GM12878 (cell line): ENCODE data around the gene POU2F3. TPM values are rescaled to one million over a fixed set of nuclear protein-coding genes. Genes with fewer than 3 reads are reported as not detected.

Experiments used
- EP300 ChIP-seq, 2 experiments: fragments of 150-350 bp in 1 of 2; IDR thresholded peaks; 2 replicates each; pipeline ENCODE4 v1.6.1; 2011 to 2012; ENCODE audit warnings: low read depth in 2 of 2, low read length in 2 of 2, borderline replicate concordance in 1 of 2, improper control_type of control experiment in 1 of 2, inconsistent platforms in 1 of 2; ENCODE audit not compliant: control insufficient read depth in 1 of 2
- IKZF2 ChIP-seq, 2 experiments: fragments of 450-650 bp; IDR thresholded peaks; 2 replicates each; pipeline ENCODE4 v1.6.1; 2017; ENCODE audit warnings: mild to moderate bottlenecking in 2 of 2, moderate library complexity in 2 of 2
- MEF2A ChIP-seq: IDR thresholded peaks from 2 replicates; pipeline ENCODE4 v1.6.1; 2011; ENCODE audit warnings: low read depth, mild to moderate bottlenecking, low read length, moderate library complexity; ENCODE audit not compliant: insufficient read depth
- NR2F1 ChIP-seq: fragments of 450-650 bp; conservative IDR thresholded peaks from 2 replicates; pipeline ENCODE4 v1.6.1; 2017; ENCODE audit warnings: mild to moderate bottlenecking
- PBX3 ChIP-seq: IDR thresholded peaks from 2 replicates; pipeline ENCODE4 v1.6.1; 2011; ENCODE audit warnings: mild to moderate bottlenecking, low read depth, low read length, moderate library complexity; ENCODE audit not compliant: insufficient replicate concordance
- PRDM15 ChIP-seq: fragments of 450-650 bp; formaldehyde crosslinking; IDR thresholded peaks from 2 replicates; pipeline ENCODE4 v1.4.0; 2020; ENCODE audit warnings: mild to moderate bottlenecking, moderate library complexity
- RAD51 ChIP-seq: fragments of 450-650 bp; IDR thresholded peaks from 2 replicates; pipeline ENCODE4 v1.6.1; 2016; ENCODE audit warnings: moderate library complexity, mild to moderate bottlenecking, inconsistent platforms
- SREBF2 ChIP-seq: IDR thresholded peaks from 2 replicates; pipeline ENCODE4 v1.6.1; 2012; ENCODE audit warnings: mild to moderate bottlenecking, low read length
- TCF7 ChIP-seq: IDR thresholded peaks from 2 replicates; pipeline ENCODE4 v1.6.1; 2014; ENCODE audit warnings: antibody characterized with exemption, borderline replicate concordance
- USF2 ChIP-seq: IDR thresholded peaks from 2 replicates; pipeline ENCODE4 v1.6.1; 2011; ENCODE audit warnings: low read depth, low read length, improper control_type of control experiment, borderline replicate concordance
- polyA plus RNA-seq, 11 experiments: library from polyadenylated mRNA; depleted of rRNA in 4 of 11; unstranded in 6 of 11; stranded (reverse) in 5 of 11; fragments of >200 nt; fragmentation: Nextera tagmentation in 4 of 11; fragmentation: Illumina TruSeq in 1 of 11; extraction: Ambion mirVana in 4 of 11; extraction: Trizol in 1 of 11; gene quantifications; 1 replicate in 1 of 11; 2 replicates in 10 of 11; pipeline versions ENCODE4 v1.2.1 to v1.2.3, GENCODE V29; 2011 to 2016; ENCODE audit warnings: inconsistent platforms in 2 of 11, missing spikeins in 2 of 11, low read depth in 1 of 11
- total RNA-seq, 4 experiments: library from RNA; depleted of rRNA in 3 of 4; stranded (reverse); fragments of >200 nt in 3 of 4; fragmentation: Illumina TruSeq in 1 of 4; extraction: Trizol in 1 of 4; gene quantifications; 2 replicates each; pipeline versions ENCODE4 v1.2.1 to v1.2.3, GENCODE V29; 2013 to 2021

The POU2F3 gene
- total and polyA plus RNA-seq, 10 of the 15 experiments (the other 5 are each of a cell fraction or from before 2014, with no cell fraction given), result 0.09 to 4.4 (median 0.33) TPM

- TF ChIP-seq PRDM15 (CRISPR knock-in tag), result 0 out of 2 replicates have a peak, but pooled peaks have one; percentile 64
- 0 out of 2 replicates have a peak, but pooled peaks have one; percentile 15 for TF ChIP-seq MEF2A
- no peak for TF ChIP-seq PBX3
- 0 out of 4 replicates have a peak, but pooled peaks of 1 of the 2 experiments have one; percentile 50 for TF ChIP-seq EP300 (IDR thresholded peaks at IDR 0.05; ENCODE audit: borderline replicate concordance in 1 of 2, control insufficient read depth in 1 of 2, low read depth in 2 of 2, low read length in 2 of 2)
- TF ChIP-seq NR2F1, result peak; percentile 77
- TF ChIP-seq USF2, result peak; percentile 46; the same call in 1 of the 2 replicates
- peak in 1 of 2 experiments; percentile 65; a peak in 2 of 4 replicates for TF ChIP-seq IKZF2 (IDR thresholded peaks at IDR 0.05)
- no peak for TF ChIP-seq SREBF2
- TF ChIP-seq TCF7, result 0 out of 2 replicates have a peak, but pooled peaks have one; percentile 52
- peak; percentile 96 for TF ChIP-seq RAD51
Observed at GRCh38 chr11:120326845-120327281, 86.9 kb downstream of the POU2F3 start (continued).
